Measurements from ENCODE around the gene ATP6V0E1.
"Not testable (repeated sequence)": the region's sequence is repeated elsewhere in the genome, so short reads cannot be mapped to it uniquely, and the experiment has no call there.

ATP6V0E1 gene

DNA sequence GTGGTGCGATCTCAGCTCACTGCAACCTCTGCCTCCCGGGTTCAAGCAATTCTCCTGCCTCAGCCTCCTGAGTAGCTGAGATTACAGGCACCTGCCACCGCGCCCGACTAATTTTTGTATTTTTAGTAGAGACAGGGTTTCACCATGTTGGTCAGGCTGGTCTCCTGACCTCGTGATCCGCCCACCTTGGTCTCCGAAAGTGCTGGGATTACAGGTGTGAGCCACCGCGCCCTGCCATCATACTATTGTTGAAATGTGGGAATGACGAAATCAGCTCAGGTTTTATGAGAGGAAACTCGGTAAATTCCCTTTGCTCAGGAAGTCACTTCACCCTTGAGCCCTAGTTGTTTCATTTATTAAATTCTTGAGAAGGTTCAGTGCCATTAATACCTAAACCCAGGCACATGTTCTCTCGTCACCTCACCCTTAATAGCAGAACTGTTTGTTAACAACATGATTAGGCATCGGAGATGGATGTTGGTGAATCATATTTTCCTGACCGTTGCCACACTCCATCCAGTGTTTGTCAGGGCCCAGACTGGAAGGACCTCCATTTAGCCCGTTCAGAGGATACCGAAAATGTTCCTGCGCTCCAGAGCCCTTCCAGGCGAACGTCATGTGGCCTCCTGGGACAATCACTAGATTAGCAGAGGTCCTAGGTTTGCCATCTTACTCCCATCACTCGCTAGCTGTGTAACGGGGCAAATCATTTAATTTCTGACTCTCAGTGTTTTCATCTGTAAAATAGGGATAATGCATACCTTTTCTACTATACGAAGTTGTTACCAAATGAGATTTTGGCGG is 52.5 kb downstream of the ATP6V0E1 start:
- DNase-seq (ENCODE audit: low read depth), result peak; percentile 34

DNA sequence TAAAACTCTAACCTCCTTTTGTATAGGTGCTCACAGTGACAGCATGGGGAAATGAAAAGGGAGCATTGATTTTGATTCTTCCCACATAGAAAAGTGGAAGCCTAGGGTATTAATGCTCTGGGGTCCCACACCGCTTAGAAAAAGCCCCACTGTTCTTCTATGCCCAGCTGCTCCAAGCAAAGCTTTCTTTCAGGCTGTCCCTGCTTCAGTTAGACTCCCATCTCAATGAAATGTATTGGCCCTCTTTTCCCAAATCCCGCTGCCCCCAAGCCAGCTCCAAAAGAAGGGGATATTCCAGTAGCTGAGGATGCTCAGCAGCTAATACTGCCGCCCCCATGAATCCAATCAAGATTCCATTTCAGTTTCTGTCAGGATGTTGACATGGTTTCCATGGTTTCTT is 55.6 kb downstream of the ATP6V0E1 start:
- DNase-seq (ENCODE audit: low read depth), result no peak

DNA sequence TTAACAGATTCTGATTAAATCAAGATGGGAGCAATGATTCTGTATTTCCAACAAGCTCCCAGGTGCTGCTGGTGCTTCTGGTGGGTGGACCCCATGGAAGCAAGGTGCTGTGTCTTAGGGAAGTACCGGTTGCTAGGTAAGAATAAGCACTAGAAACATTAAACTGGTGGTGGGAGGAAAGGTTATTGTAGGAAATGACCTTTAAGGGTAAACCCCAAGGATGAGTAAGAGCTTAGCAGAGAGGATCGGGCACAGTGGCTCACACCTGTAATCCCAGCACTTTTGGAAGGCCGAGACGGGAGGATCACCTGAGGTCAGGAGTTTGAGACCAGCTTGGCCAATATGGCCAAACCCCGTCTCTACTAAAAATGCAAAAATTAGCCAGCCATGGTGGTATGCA is 56.4 kb downstream of the ATP6V0E1 start:
- DNase-seq (ENCODE audit: low read depth), result no peak

DNA sequence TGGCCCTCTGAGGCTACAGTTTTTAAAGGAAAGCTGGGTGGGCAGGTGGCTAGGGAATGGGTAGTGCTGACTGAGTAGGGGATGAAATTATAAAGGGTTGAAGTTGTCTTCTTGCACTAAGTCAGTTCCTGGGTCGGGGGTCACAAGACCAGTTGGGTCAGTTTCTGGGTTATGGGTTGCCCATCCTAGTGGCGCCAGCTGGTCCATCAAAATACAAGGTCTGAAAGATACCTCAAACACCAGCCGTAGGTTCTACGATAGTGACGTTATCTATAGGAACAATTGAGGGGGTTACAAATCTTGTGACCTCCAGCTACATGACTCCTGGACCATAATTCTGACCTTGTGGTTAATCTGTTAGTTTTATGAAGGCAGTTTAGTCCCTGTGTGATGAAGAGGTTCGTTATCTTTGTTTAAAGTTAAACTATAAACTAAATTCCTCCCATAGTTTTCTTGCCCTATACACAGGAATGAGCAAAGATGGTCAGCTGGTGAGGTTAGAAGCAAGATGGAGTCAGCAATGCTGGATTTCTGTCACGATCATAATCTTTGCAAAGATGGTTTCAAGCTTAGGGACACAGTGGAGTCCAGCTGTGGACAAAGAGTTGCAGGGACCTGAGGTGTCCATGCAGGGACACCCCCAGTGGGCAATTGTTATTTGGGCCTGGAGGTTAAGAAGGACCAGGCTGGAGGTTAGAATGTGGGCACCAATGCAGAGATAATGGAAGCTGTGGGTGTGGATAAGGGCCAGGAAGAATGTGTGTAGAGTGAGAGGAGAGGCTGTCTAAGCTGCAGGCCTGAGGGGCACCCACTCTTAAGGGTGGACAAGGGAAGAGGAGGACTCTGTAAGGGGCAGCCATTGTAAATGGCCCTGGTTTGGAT is 58.6 kb downstream of the ATP6V0E1 start:
- DNase-seq (ENCODE audit: low read depth), result no peak

DNA sequence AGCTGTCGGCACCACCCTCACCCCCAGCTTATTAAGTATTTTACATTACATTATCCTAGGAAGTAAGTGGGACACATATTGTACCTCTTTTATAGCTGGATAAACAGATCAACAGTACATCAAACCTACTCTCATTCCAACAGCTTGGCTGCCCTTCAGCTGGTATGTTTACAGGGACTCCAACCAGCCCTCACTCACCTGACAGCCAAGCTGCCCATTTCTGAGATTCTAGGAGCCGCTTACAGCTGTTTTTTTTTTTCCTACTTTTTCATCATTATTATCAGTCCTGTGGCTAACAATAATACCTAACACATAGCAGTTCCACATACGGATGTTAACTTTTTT is 59.2 kb downstream of the ATP6V0E1 start:
- DNase-seq (ENCODE audit: low read depth), result no peak

DNA sequence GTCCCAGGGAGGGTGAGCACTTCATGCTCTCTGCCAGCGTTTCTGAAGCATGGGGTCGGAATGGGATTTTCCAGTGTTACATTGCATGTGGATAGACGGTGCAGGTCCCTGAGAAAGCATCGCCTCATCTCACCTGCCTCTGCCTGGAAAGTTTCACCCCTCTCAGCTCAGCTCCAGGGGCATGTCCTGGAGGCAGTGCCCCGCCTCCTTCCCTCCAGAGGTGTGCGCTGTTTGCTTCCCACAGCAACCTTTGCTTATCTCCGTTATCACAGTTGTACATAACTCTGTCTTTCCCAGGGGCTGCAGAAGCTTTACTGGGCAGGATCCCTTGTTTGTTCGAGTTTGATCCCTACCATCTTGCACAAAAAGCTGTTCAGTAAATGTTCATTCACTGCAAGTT is 61.9 kb downstream of the ATP6V0E1 start:
- DNase-seq (ENCODE audit: low read depth), result no peak

DNA sequence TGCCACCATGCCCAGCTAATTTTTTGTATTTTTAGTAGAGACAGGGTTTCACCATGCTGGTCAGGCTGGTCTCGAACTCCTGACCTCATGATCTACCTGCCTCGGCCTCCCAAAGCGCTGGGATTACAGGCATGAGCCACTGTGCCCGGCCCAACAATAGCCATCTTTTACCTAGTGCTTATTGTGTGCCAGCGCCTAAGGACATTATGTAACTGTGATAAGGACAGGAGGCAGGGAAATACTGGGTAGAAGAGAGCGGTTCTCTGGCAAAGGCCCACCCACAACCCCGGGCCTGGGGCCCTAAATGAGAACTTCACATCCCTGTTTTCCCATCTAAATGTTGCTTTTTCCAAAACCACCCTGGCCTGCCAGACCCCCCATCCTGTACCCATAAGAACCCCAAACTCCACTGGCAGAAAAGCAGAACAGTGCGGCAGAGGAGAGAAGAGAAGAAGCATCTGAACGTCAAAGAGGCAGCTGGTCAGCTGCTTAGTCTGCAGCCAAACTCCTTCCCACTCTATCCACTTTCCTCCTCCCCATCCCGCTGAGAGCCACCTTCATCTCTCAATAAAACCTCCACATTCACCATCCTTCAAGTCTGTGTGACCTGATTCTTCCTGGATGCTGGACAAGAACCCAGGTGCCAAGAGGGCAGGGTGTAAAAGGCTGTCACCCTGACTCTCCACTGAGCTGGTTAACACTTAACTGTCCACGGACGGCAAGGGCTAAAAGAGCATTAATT is 63.7 kb downstream of the ATP6V0E1 start:
- not testable (repeated sequence) for DNase-seq (ENCODE audit: low read depth)

DNA sequence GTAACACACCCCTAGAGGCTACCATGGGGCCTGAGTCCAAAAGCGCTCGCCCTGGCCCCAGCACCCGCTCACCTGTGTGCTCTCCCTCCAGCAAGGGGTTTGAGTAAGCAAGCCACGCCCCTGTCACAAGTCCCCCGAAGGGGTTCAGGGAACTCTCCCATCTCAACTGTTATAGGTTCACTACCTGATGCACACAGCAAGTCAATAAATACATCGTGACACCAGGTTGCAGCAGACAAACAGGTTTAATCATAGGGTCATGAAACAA is 64.2 kb downstream of the ATP6V0E1 start:
- DNase-seq (ENCODE audit: low read depth), result no peak

DNA sequence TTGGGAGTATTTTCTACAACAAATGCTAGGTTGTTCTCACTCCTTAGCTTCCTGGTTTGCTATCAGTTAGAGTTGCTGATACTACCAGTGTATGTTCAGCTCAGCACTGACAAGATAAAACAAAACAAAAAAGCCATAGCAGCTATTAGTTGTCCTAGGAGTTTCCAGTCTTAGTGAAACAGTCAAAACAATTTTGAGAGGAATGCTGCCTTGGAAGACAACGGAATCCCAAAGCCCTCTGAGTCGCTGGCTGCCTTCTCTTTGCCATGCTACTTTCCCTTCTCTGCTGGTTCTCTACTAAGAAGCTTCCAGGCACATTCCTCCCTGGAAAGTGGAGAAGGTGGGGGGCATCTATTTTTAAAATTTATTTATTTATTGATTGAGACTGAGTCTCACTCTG is 67.2 kb downstream of the ATP6V0E1 start:
- DNase-seq (ENCODE audit: low read depth), result no peak

DNA sequence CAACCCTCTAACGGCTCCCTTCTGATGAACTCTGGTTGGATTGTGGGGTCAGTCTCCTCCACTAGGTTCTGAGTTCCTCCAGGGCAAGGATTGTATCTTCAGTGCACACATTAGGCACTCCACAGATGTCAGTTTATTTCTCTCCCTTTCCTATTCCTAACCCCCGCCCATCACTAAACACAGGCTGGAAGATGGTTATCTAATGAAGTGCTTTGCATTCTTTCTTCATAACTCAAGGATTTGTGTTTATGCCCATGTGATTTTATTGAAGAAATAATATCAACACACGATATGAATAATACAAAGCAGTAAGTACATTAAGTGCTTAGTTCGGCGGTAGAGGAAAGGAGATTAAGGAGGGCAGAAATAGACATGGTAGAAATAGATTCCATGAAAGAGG is 68.2 kb downstream of the ATP6V0E1 start:
- no peak for DNase-seq (ENCODE audit: low read depth)

DNA sequence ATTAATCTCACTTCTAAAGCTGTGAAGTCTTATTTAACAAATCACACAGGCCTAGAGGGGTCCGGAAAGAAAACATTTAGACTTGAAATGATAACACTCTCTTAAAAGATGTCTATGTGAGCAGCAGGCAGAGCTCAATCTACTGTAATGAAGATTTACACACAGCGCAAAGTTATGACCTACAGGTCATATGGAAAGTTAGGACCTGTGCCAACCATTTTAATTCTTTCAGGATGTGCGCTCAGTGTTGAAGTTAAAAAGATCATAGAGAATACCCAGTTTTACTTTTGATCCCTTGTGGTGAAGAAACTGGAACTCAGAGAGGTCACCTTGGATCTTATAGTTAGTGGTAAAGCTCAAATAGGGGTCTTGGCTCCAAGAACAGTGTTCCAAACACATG is 69.5 kb downstream of the ATP6V0E1 start:
- no peak for DNase-seq (ENCODE audit: low read depth)

DNA sequence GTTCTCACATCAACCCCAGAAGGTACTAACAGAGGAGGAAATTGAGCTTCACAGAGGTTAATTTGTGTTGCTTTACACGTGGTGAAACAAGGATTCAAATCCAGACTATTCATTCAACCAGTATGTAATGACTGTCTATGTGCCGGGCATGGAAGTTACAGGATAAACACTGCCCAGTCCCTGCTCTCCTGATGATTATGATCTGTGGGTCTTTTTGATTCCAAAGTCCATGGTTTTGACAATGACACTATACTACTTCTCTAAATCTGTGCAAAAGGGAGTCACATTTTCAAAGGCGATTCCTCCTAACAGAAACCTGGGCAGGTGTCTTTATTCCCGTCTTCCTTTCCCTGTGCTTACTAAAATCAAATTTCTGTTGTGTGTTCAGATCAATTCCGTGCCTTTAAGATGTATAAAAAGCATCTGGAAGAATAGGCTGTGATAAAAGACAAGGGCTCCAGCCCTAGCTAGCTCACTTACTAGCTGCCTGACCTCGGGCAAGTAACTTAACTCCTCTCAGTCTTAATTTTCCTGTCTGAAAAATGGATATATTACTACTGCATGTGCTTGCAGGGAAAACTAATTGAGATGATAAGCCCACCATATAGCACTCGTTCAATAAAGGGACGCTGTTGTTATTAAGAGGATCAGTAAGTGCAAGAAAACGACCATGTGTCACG is 71.6 kb downstream of the ATP6V0E1 start:
- DNase-seq (ENCODE audit: low read depth), result no peak

DNA sequence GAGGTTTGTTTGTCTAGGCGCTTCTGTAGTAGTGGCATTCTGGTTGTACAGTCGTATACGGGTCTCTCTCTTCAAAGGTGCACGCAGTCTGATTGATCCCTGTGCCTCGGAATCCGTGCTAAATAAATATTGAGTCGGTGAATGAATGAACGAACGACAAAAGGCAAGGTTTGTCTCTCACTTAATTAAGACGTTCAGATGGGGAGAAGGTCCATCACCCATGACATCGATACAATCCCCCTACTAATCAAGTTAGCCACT is 72.1 kb downstream of the ATP6V0E1 start:
- no peak for DNase-seq (ENCODE audit: low read depth)

DNA sequence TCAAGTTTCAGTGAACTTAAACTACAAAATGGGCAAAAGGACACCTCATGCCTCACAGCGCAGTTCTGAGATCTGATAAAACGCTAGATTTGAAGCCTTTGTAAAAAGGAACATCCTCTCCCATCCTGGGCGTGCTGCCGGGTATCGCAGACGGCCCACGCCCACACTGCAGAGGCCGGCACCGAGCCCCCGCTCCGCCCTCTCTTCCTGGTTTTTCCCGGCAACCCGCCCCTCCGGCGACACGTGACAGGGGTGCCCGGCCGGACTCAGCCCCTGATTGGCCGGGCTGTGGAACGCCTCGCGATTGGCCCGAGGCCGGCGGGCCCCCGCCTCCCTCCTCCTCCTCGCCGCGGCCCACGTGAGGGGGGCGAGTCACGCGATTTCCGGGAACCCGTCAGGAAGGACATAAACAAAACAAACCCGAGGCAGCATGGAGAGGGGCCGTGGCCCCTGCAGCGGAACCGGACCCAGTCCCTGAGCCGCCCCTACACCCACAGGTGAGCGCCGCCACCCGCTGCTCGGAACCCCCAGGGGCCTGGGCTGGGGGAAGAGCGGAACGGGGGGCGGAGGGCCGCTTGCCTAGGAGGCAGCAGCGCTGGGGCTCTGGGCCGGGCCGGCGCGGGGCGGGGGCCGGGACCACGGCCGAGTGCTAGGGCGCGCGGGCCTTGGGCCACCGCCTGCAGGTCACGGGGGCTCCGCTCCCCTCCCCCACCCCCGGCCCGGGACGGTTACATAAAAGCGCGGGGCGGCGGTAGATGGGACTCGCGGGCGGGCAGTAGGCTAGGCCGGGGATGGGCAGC is 72.6 kb downstream of the ATP6V0E1 start, which contains the start of gene CREBRF:
Gene CREBRF (plus strand): TSS at position 370 of the 800 bp plus-strand sequence. CDS start 24,424 bp downstream, outside the sequence.
- DNase-seq (ENCODE audit: low read depth), result peak; percentile 98

DNA sequence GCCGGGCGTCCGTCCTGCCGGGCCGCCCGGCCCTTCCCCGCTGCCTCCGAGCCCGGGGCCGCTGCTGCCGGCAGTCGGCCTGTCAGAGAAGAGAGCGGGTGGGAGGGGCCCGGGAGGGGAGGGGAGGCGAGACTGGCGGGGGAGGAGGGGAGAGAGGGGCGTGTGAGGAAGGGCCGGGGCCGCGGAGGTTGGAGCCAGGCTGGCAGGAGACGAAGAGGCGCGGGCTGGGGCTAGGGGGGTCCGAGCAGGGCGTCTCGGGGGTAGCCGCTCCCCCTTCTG is 73.2 kb downstream of the ATP6V0E1 start:
- no peak for DNase-seq (ENCODE audit: low read depth)

DNA sequence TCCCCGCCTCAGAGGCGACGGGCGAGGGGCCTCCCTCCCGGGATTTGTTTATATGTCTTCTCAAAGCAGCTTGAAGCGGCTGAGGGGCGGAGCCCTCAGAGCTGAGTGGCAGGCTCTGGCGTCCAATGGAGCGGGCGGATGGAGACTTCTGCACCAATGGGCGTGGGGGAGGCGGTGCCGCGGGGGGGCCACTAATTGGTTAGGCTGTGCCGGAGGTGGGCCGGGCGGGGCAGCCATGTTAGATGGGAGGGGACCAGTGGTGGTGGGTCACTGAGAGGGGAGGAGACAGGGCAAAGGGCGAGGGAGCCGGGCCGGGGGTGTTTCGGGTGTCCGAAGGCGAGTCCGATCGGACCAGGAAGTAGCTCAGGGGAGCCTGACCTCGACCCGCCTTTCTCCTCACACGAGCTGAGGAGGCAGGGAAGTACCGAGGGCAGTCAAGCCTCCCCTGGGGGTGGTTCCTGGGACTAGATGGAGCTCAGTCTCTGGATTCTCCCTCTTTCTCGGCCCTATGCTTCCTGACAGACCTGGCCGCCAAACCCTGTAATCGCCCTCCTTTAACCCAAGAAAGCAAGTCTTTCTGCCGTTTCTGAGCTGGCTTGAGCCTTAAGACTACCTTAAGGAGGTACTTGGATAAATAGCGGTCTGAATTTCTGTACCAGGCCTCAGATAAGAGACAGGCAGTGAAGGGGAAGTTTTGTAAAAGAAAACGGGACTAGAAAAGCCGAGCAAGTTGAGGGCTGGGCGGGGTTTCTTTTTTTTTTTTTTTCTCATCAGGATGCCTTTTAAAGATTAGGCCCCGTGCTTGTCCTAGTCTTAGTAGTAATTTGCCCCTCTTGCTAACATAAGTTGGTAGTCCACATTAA is 73.7 kb downstream of the ATP6V0E1 start:
- peak; percentile 99 for DNase-seq (ENCODE audit: low read depth)

DNA sequence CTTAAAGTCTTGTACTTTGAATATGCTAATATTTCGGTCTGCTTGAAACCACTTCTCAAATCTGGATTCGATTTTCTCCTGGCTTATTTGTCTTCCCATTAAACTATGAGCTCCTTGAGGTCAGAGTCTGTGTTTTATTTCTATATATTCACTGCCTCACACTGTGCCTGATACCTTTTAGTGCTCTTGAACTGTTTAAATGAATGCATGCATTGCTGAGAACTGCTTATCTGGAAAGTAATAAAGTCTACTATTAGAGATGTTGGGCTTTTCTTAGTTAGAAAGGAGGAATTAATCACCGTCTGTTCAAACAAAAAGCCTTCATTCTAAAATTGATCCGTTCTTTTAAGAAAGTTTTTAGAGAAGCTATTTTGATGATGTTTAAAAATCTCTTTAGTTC is 78.6 kb downstream of the ATP6V0E1 start:
- DNase-seq (ENCODE audit: low read depth), result no peak

DNA sequence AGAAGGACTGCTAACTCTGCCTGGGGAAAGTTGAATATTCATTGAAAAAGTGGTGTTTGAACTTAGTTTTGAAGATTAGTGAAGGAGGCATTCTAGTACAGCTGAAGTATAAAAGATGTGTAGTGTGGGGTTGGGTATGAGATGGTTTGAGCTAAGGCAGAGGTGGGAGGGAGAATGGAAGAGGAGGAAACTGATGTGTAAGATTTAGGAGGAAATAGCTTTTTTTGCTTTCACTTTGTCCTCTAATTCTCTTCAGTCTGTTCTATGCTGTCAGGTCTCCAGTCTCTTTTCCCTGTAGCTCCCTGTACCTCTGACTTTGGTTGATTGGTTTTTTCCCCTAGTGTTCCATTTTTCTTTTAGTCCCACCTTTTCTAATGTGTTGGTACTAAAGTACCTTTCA is 81.6 kb downstream of the ATP6V0E1 start:
- DNase-seq (ENCODE audit: low read depth), result no peak

DNA sequence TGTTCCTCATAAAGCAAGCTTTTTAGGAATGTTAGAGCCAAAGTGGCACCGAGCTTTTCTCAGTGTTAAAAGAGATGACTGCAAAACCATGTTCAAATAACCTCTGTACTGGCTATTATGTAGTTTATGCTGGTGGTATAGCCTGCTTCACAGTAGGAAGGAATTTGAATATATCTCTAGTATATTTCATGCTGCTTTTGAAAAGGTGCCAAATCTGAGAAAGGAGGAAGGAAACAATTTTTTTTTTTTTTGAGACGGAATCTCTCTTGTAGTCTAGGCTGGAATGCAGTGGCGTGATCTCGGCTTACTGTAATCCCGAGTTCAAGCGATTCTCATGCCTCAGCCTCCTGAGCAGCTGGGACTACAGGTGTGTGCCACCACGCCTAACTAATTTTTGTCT is 86.1 kb downstream of the ATP6V0E1 start:
- DNase-seq (ENCODE audit: low read depth), result no peak

DNA sequence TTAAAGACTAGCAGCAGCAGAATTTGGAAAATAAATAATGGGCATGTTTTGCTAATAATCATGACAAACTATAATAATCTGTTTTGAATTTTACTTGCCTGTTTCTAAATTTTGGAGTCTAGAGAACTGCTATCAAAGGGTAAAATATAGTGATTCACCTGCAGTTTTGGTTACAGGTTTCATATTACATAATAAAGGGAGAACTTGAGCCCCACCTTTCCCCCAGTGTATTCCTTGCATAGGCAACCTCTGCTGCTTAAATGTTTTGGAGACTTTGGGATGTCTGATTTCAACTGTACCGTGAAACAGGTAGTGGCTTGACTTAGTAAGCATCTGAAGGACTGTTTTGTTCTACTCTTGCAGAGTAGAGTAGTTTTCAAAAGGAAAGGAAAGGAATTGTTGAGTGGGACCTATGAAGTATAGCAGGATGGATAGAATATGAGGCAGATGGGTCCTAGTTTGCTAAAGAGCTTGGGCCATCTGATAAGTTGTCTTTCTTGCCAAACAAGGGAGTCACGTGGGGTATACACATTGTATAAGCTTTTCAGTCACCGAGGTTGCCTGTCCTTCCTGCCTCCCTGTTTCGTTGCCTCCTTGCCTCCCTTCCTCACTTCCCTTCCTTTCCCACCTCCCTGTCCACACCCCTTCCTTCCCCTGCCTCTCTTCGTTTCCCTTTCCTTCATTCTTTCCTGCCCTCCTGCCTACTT is 91.7 kb downstream of the ATP6V0E1 start:
- no peak for DNase-seq (ENCODE audit: low read depth)
